ENCODE results near the gene CLEC16A. TPM values are rescaled to one million over a fixed set of nuclear protein-coding genes. Genes with fewer than 3 reads are reported as not detected.

CLEC16A gene
- total and polyA plus RNA-seq, 2 experiments from 2014 or later, result 9.9 to 24.1 TPM

DNA sequence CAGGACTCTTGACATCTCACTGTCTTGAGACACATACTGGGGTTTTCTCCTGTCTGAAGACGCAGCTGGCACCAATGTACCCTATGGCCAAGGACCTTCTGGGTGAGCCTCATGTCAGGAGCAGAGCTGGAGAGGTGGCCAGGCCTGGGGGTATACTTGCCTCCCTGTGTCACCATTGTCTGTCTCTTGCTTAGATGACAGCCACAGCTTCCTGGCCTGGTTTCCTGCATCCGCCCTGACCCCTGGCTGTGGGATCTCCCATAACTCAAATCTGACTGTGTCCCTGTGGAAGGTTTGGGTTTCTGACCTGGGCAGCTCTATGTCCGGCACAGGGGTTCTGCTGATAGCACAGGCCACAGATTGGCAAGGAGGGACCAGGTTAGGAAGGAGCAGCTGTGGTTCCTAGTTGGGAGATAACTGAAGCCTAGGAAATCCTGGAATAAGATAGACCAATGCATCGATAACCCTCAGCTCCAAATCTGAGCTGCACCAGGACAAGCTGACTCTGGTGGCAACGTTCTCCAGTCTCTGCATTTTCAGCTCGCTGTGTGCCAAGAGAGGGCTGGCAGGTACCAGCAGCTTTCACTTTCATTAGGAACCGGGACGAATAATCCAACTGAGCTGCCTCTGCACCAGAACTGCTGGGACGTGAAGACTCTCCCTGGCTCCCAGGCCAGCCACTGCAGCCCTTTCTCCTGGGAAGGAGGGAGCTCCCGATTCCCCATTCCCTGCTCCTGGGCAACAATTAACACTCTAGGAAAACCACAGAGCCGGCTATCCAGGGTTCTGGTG is 7.1 kb upstream of the CLEC16A start:
- no peaks in the 10 kb centered on the region; the same call in 1 of the 2 replicates for H3K36me3 ChIP-seq (ENCODE audit: insufficient read depth)
- no peak overlapping the region for H3K27ac Mint-ChIP-seq
- peaks cover 16% of the 10 kb centered on the region; the same call in 1 of the 2 replicates for H3K4me1 ChIP-seq (ENCODE audit: insufficient read depth)
- no peaks in the 10 kb centered on the region for H3K9me3 Mint-ChIP-seq
- no peak overlapping the region for H3K4me3 Mint-ChIP-seq
- peaks cover 55% of the 10 kb centered on the region for H4K20me1 ChIP-seq (replicated peaks; ENCODE audit: insufficient read depth)
- H3K36me3 Mint-ChIP-seq (ENCODE audit: low read depth), result no peaks in the 10 kb centered on the region; the same call in 2 of the 3 replicates
- DNase-seq (ENCODE audit: low spot score) (no peak), ATAC-seq (no peak)
- peaks cover 47% of the 10 kb centered on the region for H3K79me2 ChIP-seq (replicated peaks; ENCODE audit: insufficient read depth)
- peaks cover 5% of the 10 kb centered on the region for H3K27me3 Mint-ChIP-seq (ENCODE audit: insufficient read depth, low read depth, poor library complexity)
- no peak overlapping the region for H3K27ac ChIP-seq (ENCODE audit: low read depth)
- H3K4me2 ChIP-seq, result no peak overlapping the region
- H3F3A ChIP-seq (replicated peaks; ENCODE audit: low read depth), result no peaks in the 10 kb centered on the region
- no peak for TF ChIP-seq JUNB (IDR thresholded peaks at IDR 0.05; ENCODE audit: unreplicated experiment)
- TF ChIP-seq, protein P1, sequence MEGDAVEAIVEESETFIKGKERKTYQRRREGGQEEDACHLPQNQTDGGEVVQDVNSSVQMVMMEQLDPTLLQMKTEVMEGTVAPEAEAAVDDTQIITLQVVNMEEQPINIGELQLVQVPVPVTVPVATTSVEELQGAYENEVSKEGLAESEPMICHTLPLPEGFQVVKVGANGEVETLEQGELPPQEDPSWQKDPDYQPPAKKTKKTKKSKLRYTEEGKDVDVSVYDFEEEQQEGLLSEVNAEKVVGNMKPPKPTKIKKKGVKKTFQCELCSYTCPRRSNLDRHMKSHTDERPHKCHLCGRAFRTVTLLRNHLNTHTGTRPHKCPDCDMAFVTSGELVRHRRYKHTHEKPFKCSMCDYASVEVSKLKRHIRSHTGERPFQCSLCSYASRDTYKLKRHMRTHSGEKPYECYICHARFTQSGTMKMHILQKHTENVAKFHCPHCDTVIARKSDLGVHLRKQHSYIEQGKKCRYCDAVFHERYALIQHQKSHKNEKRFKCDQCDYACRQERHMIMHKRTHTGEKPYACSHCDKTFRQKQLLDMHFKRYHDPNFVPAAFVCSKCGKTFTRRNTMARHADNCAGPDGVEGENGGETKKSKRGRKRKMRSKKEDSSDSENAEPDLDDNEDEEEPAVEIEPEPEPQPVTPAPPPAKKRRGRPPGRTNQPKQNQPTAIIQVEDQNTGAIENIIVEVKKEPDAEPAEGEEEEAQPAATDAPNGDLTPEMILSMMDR (conservative IDR thresholded peaks at IDR 0.05; ENCODE audit: low read depth in 2 of 2), result 0 out of 4 replicates have a peak, but pooled peaks of 1 of the 2 experiments have one; percentile 3
- no peak for TF ChIP-seq REST (IDR thresholded peaks at IDR 0.05; ENCODE audit: unreplicated experiment)
- TF ChIP-seq NANOG (IDR thresholded peaks at IDR 0.05; ENCODE audit: borderline replicate concordance), result no peak
- 0 out of 2 replicates have a peak, but pooled peaks cover 5% of the 10 kb centered on the region for H3K27me3 ChIP-seq (ENCODE audit: insufficient read depth)
- H3K4me1 Mint-ChIP-seq, result peaks cover 18% of the 10 kb centered on the region
- no peak overlapping the region for H2AFZ ChIP-seq
- no peak overlapping the region for H3K4me3 ChIP-seq
- H3K9me2 ChIP-seq (ENCODE audit: insufficient read depth), result no peaks in the 10 kb centered on the region

- H3K27me3 Mint-ChIP-seq (ENCODE audit: insufficient read depth, low read depth, poor library complexity), result peaks cover 5% of the 10 kb centered on the region
- H3K9me3 Mint-ChIP-seq, result no peaks in the 10 kb centered on the region
- Histone ChIP-seq H3K27me3 (ENCODE audit: insufficient read depth) (0 out of 2 replicates have a peak, but pooled peaks cover 5% of the 10 kb centered on the region), H3K4me2 (no peak overlapping the region), H3K4me1 (ENCODE audit: insufficient read depth) (peaks cover 16% of the 10 kb centered on the region; the same call in 1 of the 2 replicates), H3K4me3 (no peak overlapping the region), H4K20me1 (replicated peaks; ENCODE audit: insufficient read depth) (peaks cover 55% of the 10 kb centered on the region), H2AFZ (no peak overlapping the region), H3K9me2 (ENCODE audit: insufficient read depth) (no peaks in the 10 kb centered on the region), H3F3A (replicated peaks; ENCODE audit: low read depth) (no peaks in the 10 kb centered on the region), H3K36me3 (ENCODE audit: insufficient read depth) (no peaks in the 10 kb centered on the region; the same call in 1 of the 2 replicates), H3K27ac (ENCODE audit: low read depth) (no peak overlapping the region), H3K79me2 (replicated peaks; ENCODE audit: insufficient read depth) (peaks cover 47% of the 10 kb centered on the region)
- DNase-seq (ENCODE audit: low spot score) (no peak), ATAC-seq (no peak)
- H3K36me3 Mint-ChIP-seq (ENCODE audit: low read depth), result no peaks in the 10 kb centered on the region; the same call in 2 of the 3 replicates
- peaks cover 24% of the 10 kb centered on the region for H3K4me1 Mint-ChIP-seq
- no peak overlapping the region for H3K27ac Mint-ChIP-seq
- no peak overlapping the region for H3K4me3 Mint-ChIP-seq
- TF ChIP-seq EZH2phosphoT487 (IDR thresholded peaks at IDR 0.05; ENCODE audit: unreplicated experiment), result no peak
- TF ChIP-seq ZNF114 (CRISPR knock-in tag; IDR thresholded peaks at IDR 0.05), result no peak
- no peak for TF ChIP-seq POLR2AphosphoS5 (IDR thresholded peaks at IDR 0.05; ENCODE audit: low read depth)
- TF ChIP-seq REST (IDR thresholded peaks at IDR 0.05; ENCODE audit: unreplicated experiment), result no peak
- no peak for TF ChIP-seq EZH2 (IDR thresholded peaks at IDR 0.05; ENCODE audit: low read depth, unreplicated experiment)
- TF ChIP-seq CREB1 (CRISPR knock-in tag; IDR thresholded peaks at IDR 0.05; ENCODE audit: low read depth), result no peak
- no peak for TF ChIP-seq JUNB (IDR thresholded peaks at IDR 0.05; ENCODE audit: unreplicated experiment)
- TF ChIP-seq, protein P1 (conservative IDR thresholded peaks at IDR 0.05; ENCODE audit: low read depth in 2 of 2), result no peak
- no peak for TF ChIP-seq ETS1 (IDR thresholded peaks at IDR 0.05)
These were observed 6.0 kb upstream of the CLEC16A start for GRCh38 chr16:10938321-10938720.

Measured in GM23338 (cell line).